Nephron progenitor cell (in vitro differentiated cells): Measurements from ENCODE around the gene GLYATL1B.

Source experiments
- DNase-seq: peaks from one replicate; pipeline ENCODE4 v3.0.0; 2021
- H3K27ac Mint-ChIP-seq: 2 replicates; pipeline ENCODE4 v1.8.0; 2021; ENCODE audit warnings: mild to moderate bottlenecking, moderate library complexity, mixed read lengths
- H3K27me3 Mint-ChIP-seq: 2 replicates; pipeline ENCODE4 v1.8.0; 2021; ENCODE audit warnings: mild to moderate bottlenecking, low read depth, mixed read lengths; ENCODE audit not compliant: poor library complexity
- H3K36me3 Mint-ChIP-seq: 2 replicates; pipeline ENCODE4 v1.8.0; 2021; ENCODE audit warnings: low read depth, mixed read lengths
- H3K4me1 Mint-ChIP-seq: 2 replicates; pipeline ENCODE4 v1.8.0; 2021; ENCODE audit warnings: mixed read lengths
- H3K4me3 Mint-ChIP-seq: 2 replicates; pipeline ENCODE4 v1.8.0; 2021; ENCODE audit warnings: mild to moderate bottlenecking, moderate library complexity, mixed read lengths
- H3K9me3 Mint-ChIP-seq: 2 replicates; pipeline ENCODE4 v1.8.0; 2021; ENCODE audit warnings: mild to moderate bottlenecking, moderate library complexity, mixed read lengths
- CTCF ChIP-seq: fragments of 200-600 bp; sonication (generic); IDR thresholded peaks from 2 replicates; pipeline ENCODE4 v1.5.0; 2021; ENCODE audit warnings: antibody characterized with exemption

The GLYATL1B gene

GRCh38 chr11:59141673-59142460, 55.8 kb downstream of the GLYATL1B start:
- no peak for DNase-seq

GRCh38 chr11:59142530-59143507, 56.7 kb downstream of the GLYATL1B start, which contains the start of gene FAM111A:
FAM111A (plus strand) TSS chr11:59142856; CDS start chr11:59148873, 6,017 bp downstream.
- Mint-ChIP-seq H3K27ac (no peak within 1 kb of the TSS), H3K4me1 (peaks cover 32% of the 10 kb centered on the region), H3K4me3 (peak within 1 kb of the TSS; percentile 87), H3K36me3 (no peaks in the 10 kb centered on the region), H3K9me3 (peaks cover 10% of the 10 kb centered on the region), H3K27me3 (peaks cover 66% of the 10 kb centered on the region)
- DNase-seq, result peak; percentile 85
- peak; percentile 32 for TF ChIP-seq CTCF

More at GRCh38 chr11:59141673-59142460, 55.8 kb downstream of the GLYATL1B start:
- H3K27me3 Mint-ChIP-seq, result peaks cover 75% of the 10 kb centered on the region
- peaks cover 10% of the 10 kb centered on the region for H3K9me3 Mint-ChIP-seq
- H3K4me1 Mint-ChIP-seq, result peaks cover 32% of the 10 kb centered on the region
- no peaks in the 10 kb centered on the region for H3K36me3 Mint-ChIP-seq
- no peak for TF ChIP-seq CTCF
- no peak overlapping the region for H3K27ac Mint-ChIP-seq
- peak overlapping the region; percentile 87 for H3K4me3 Mint-ChIP-seq

- Mint-ChIP-seq H3K27me3 (peaks cover 58% of the 10 kb centered on the region), H3K27ac (no peak overlapping the region), H3K4me3 (peak overlapping the region; percentile 87), H3K36me3 (no peaks in the 10 kb centered on the region), H3K4me1 (peaks cover 32% of the 10 kb centered on the region), H3K9me3 (peaks cover 10% of the 10 kb centered on the region)
- no peak for TF ChIP-seq CTCF
- DNase-seq, result no peak
These were observed 58.0 kb downstream of the GLYATL1B start for GRCh38 chr11:59144096-59144495.
